Peyer's patch (tissue), 4 donors: ENCODE results near the gene DDX31.

Source experiments
- CTCF ChIP-seq, 6 experiments: fragments of 450-650 bp in 4 of 6; fragments of 200-600 bp in 2 of 6; sonication (generic) in 1 of 6; IDR thresholded peaks; one replicate each; pipeline ENCODE4 v1.5.1; 2017 to 2019; ENCODE audit warnings: antibody characterized with exemption in 6 of 6, mild to moderate bottlenecking in 3 of 6, moderate library complexity in 1 of 6
- POLR2A ChIP-seq, 2 donors: fragments of 450-650 bp; IDR thresholded peaks; one replicate each; pipeline ENCODE4 v1.5.1; 2017; ENCODE audit warnings: antibody characterized with exemption in 2 of 2, mild to moderate bottlenecking in 2 of 2, moderate library complexity in 2 of 2

- TF ChIP-seq CTCF (IDR thresholded peaks at IDR 0.05) (no peak), POLR2A (IDR thresholded peaks at IDR 0.05) (no peak)
Measured at GRCh38 chr9:132622159-132622558, 47.6 kb downstream of the DDX31 start.
